ENCODE results near the gene USP25. TPM values are rescaled to one million over a fixed set of nuclear protein-coding genes. Genes with fewer than 3 reads are reported as not detected.

The USP25 gene
- total RNA-seq, 1 experiment from 2014 or later: 33.6 TPM

GRCh38 chr21:15815285-15815684 is 85.5 kb downstream of the USP25 start:
- H3K36me3 ChIP-seq (ENCODE audit: control insufficient read depth in 1 of 2, insufficient read depth in 2 of 2, low read length in 2 of 2): peaks cover 0 to 4% of the 10 kb centered on the region in 2 experiments; a peak in 1 of 4 replicates
- ChIA-PET RAD21 (ENCODE audit: low non-redundant PET in 1 of 2, low total read pairs in 2 of 2, uncharacterized antibody in 2 of 2, unreplicated experiment in 2 of 2) (no interaction called here), CTCF (no interaction called here), POLR2A (no interaction called here)
- no peaks in the 10 kb centered on the region for H3K9me3 ChIP-seq (ENCODE audit: control insufficient read depth in 1 of 2, insufficient read depth in 1 of 2, low read depth in 1 of 2, low read length in 2 of 2)
- H3K4me3 ChIP-seq (replicated peaks in 1 of 2; ENCODE audit: low read depth in 1 of 2, low read length in 2 of 2): no peak overlapping the region
- H3K9ac ChIP-seq (ENCODE audit: low read length): no peak overlapping the region
- no peaks in the 10 kb centered on the region for H3K9me2 ChIP-seq (ENCODE audit: insufficient read depth)
- 0 out of 2 replicates have a peak, but pooled peaks cover 7% of the 10 kb centered on the region for H3K79me2 ChIP-seq (ENCODE audit: insufficient read depth, low read length)
- no peak overlapping the region for H2AFZ ChIP-seq (ENCODE audit: low read depth, low read length, poor library complexity, severe bottlenecking)
- H3K27ac ChIP-seq (ENCODE audit: low read depth, low read length): no peak overlapping the region
- no peak overlapping the region for H3K4me2 ChIP-seq (ENCODE audit: low read length)
- H4K20me1 ChIP-seq (ENCODE audit: insufficient read depth): no peaks in the 10 kb centered on the region
- DNase-seq (ENCODE audit: low read depth, low spot score): no peak
- BruUV-seq (replicated peaks): no TSS peak
- intact Hi-C loops (cut with micrococcal nuclease): no loop called here
- ATAC-seq: no peak
- no peaks in the 10 kb centered on the region for H3K4me1 ChIP-seq (ENCODE audit: control insufficient read depth in 1 of 2, insufficient read depth in 2 of 2, low read length in 2 of 2)
- no peaks in the 10 kb centered on the region for H3K27me3 ChIP-seq (ENCODE audit: insufficient read depth, low read length)
- TF ChIP-seq JUND (IDR thresholded peaks at IDR 0.05) (no peak), RAD21 (IDR thresholded peaks at IDR 0.05; ENCODE audit: low read depth) (no peak), MAX (IDR thresholded peaks at IDR 0.05) (no peak), POLR2AphosphoS5 (IDR thresholded peaks at IDR 0.05; ENCODE audit: low read depth, low read length) (no peak), CEBPB (IDR thresholded peaks at IDR 0.05; ENCODE audit: low read depth) (no peak), CTCF (IDR thresholded peaks at IDR 0.05 in 2 of 3, conservative IDR thresholded peaks at IDR 0.05 in 1 of 3; ENCODE audit: borderline replicate concordance in 1 of 3, insufficient read depth in 1 of 3, low read depth in 2 of 3, low read length in 2 of 3) (no peak), CBX3 (IDR thresholded peaks at IDR 0.05; ENCODE audit: low read depth) (no peak), REST (IDR thresholded peaks at IDR 0.05; ENCODE audit: low read depth) (no peak), YY1 (IDR thresholded peaks at IDR 0.05; ENCODE audit: extremely low read depth, insufficient replicate concordance, low read depth, low read length) (no peak), TCF7L2 (IDR thresholded peaks at IDR 0.05; ENCODE audit: borderline replicate concordance, extremely low read depth, insufficient read depth, insufficient read length) (no peak), SP1 (IDR thresholded peaks at IDR 0.05; ENCODE audit: low read depth) (no peak), EGR1 (IDR thresholded peaks at IDR 0.05; ENCODE audit: low read depth) (no peak), ZNF274 (IDR thresholded peaks at IDR 0.05; ENCODE audit: low read depth, low read length) (no peak)
